Transverse colon (tissue), 4 donors: ENCODE measurements around the gene CDK2AP2.

ENCODE experiments used
- EP300 ChIP-seq: sonication (generic); formaldehyde crosslinking; IDR thresholded peaks from one replicate; pipeline ENCODE4 v1.6.1; 2017; ENCODE audit warnings: antibody characterized with exemption, low read depth
- POLR2A ChIP-seq: fragments of 450-650 bp; IDR thresholded peaks from one replicate; pipeline ENCODE4 v1.6.1; 2016; ENCODE audit warnings: antibody characterized with exemption, mild to moderate bottlenecking, moderate library complexity
- POLR2AphosphoS5 ChIP-seq, 3 donors: sonication (generic); formaldehyde crosslinking; IDR thresholded peaks; one replicate each; pipeline ENCODE4 v1.6.1; 2016; ENCODE audit warnings: antibody characterized with exemption in 3 of 3
- TF ChIP-seq, protein P1 (sequence below), 5 experiments: fragments of 200-600 bp in 3 of 5; fragments of 450-650 bp in 2 of 5; sonication (generic) in 3 of 5; IDR thresholded peaks; 1 replicate in 2 of 5; 2 replicates in 3 of 5; pipeline ENCODE4 v1.5.1; 2016 to 2017; ENCODE audit warnings: antibody characterized with exemption in 5 of 5, inconsistent platforms in 3 of 5, mild to moderate bottlenecking in 2 of 5, moderate library complexity in 1 of 5

- TF ChIP-seq, protein P1, sequence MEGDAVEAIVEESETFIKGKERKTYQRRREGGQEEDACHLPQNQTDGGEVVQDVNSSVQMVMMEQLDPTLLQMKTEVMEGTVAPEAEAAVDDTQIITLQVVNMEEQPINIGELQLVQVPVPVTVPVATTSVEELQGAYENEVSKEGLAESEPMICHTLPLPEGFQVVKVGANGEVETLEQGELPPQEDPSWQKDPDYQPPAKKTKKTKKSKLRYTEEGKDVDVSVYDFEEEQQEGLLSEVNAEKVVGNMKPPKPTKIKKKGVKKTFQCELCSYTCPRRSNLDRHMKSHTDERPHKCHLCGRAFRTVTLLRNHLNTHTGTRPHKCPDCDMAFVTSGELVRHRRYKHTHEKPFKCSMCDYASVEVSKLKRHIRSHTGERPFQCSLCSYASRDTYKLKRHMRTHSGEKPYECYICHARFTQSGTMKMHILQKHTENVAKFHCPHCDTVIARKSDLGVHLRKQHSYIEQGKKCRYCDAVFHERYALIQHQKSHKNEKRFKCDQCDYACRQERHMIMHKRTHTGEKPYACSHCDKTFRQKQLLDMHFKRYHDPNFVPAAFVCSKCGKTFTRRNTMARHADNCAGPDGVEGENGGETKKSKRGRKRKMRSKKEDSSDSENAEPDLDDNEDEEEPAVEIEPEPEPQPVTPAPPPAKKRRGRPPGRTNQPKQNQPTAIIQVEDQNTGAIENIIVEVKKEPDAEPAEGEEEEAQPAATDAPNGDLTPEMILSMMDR (IDR thresholded peaks at IDR 0.05): no peak
- TF ChIP-seq EP300: no peak
- TF ChIP-seq POLR2A: no peak
- no peak for TF ChIP-seq POLR2AphosphoS5 (IDR thresholded peaks at IDR 0.05)
These were observed 8.8 kb upstream of the CDK2AP2 start for GRCh38 chr11:67516806-67517205.
